Measurements from ENCODE around the gene MANBA.

MANBA gene

GRCh38 chr4:102585329-102585728, 175.4 kb downstream of the MANBA start:
- no peak for DNase-seq

- no peak for DNase-seq
Measured at GRCh38 chr4:102584091-102584490, 176.7 kb downstream of the MANBA start.
